Vagina (tissue), 2 donors: ENCODE data around the gene C16orf54. TPM values are rescaled to one million over a fixed set of nuclear protein-coding genes. Genes with fewer than 3 reads are reported as not detected.
"Not testable (repeated sequence)": the region's sequence is repeated elsewhere in the genome, so short reads cannot be mapped to it uniquely, and the experiment has no call there.

Experiments
- DNase-seq, 2 donors: peaks; one replicate each; pipeline ENCODE4 v3.0.0-alpha.2; 2017; ENCODE audit errors: extremely low spot score in 2 of 2
- H3K27ac ChIP-seq: fragments of 200-600 bp; sonication (generic); one replicate; pipeline ENCODE4 v1.5.1; 2019
- H3K27me3 ChIP-seq: fragments of 200-600 bp; sonication (generic); one replicate; pipeline ENCODE4 v1.5.1; 2019
- H3K36me3 ChIP-seq, 2 donors: fragments of 200-600 bp; sonication (generic); one replicate each; pipeline ENCODE4 v1.5.1; 2017 to 2019
- H3K4me1 ChIP-seq: fragments of 200-600 bp; sonication (generic); one replicate; pipeline ENCODE4 v1.5.1; 2019
- H3K4me3 ChIP-seq, 2 donors: fragments of 200-600 bp; sonication (generic); 1 replicate in 1 of 2; 2 replicates in 1 of 2; pipeline ENCODE4 v1.5.1; 2016 to 2019
- H3K9me3 ChIP-seq: fragments of 200-600 bp; sonication (generic); one replicate; pipeline ENCODE4 v1.5.1; 2019
- CTCF ChIP-seq, 3 experiments: fragments of 450-650 bp in 2 of 3; fragments of 200-600 bp in 1 of 3; sonication (generic) in 1 of 3; IDR thresholded peaks; one replicate each; pipeline ENCODE4 v1.5.1; 2017 to 2019; ENCODE audit warnings: antibody characterized with exemption in 3 of 3, mild to moderate bottlenecking in 2 of 3, moderate library complexity in 2 of 3
- POLR2A ChIP-seq, 2 donors: fragments of 450-650 bp; IDR thresholded peaks; one replicate each; pipeline ENCODE4 v1.6.1; 2017; ENCODE audit warnings: antibody characterized with exemption in 2 of 2, mild to moderate bottlenecking in 2 of 2, moderate library complexity in 2 of 2
- POLR2AphosphoS5 ChIP-seq, 2 donors: sonication (generic); formaldehyde crosslinking; IDR thresholded peaks; one replicate each; pipeline ENCODE4 v1.9.0; 2017; ENCODE audit warnings: antibody characterized with exemption in 2 of 2, mild to moderate bottlenecking in 2 of 2, low read depth in 1 of 2; ENCODE audit not compliant: insufficient read depth in 1 of 2
- intact Hi-C: fragments of 100-400 bp; cut with DNase I; formaldehyde crosslinking; loops from one replicate; pipeline ENCODE4 v1.15.1; 2023
- total RNA-seq: library from RNA; depleted of rRNA; stranded (reverse); fragments of >200 nt; gene quantifications from one replicate; pipeline ENCODE4 v1.2.3, GENCODE V29; 2016

C16orf54 gene
- total RNA-seq, 1 donor from 2014 or later: 3.2 TPM

DNA sequence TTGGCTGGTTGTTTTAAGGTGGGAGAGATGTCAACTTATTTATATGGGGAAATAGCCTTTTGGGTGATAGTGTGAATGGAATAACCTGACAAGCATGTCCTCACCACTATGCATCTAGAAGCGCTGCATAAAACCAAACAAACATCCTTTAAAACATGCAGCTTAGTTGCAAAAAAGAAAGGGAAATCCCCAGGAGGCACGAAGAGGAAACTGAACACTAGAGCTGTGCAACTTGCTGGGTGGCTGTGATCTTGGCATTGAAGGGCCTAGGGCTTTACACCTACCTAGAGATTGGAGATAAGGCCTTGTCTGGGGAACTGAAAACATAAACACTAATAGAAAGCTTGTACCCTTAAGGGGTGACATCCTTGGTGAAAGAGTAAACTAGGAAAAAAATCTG is 7.3 kb downstream of the C16orf54 start:
- TF ChIP-seq POLR2AphosphoS5 (IDR thresholded peaks at IDR 0.05; ENCODE audit: insufficient read depth in 1 of 2, low read depth in 1 of 2) (no peak), POLR2A (IDR thresholded peaks at IDR 0.05) (no peak), CTCF (IDR thresholded peaks at IDR 0.05) (no peak)
- Histone ChIP-seq H3K27ac (no peak overlapping the region), H3K36me3 (no peaks in the 10 kb centered on the region), H3K9me3 (no peaks in the 10 kb centered on the region), H3K4me1 (no peaks in the 10 kb centered on the region), H3K27me3 (no peaks in the 10 kb centered on the region), H3K4me3 (no peak overlapping the region)
- intact Hi-C loops: no loop called here
- DNase-seq: no peak

GRCh38 chr16:29737713-29738112 is 8.1 kb downstream of the C16orf54 start:
- intact Hi-C loops: no loop called here
- no peak overlapping the region for H3K4me3 ChIP-seq
- no peaks in the 10 kb centered on the region for H3K4me1 ChIP-seq
- H3K9me3 ChIP-seq: no peaks in the 10 kb centered on the region
- no peaks in the 10 kb centered on the region for H3K36me3 ChIP-seq
- no peak for DNase-seq
- TF ChIP-seq POLR2A (IDR thresholded peaks at IDR 0.05) (no peak), POLR2AphosphoS5 (IDR thresholded peaks at IDR 0.05; ENCODE audit: insufficient read depth in 1 of 2, low read depth in 1 of 2) (no peak), CTCF (IDR thresholded peaks at IDR 0.05) (no peak)
- H3K27ac ChIP-seq: no peak overlapping the region
- no peaks in the 10 kb centered on the region for H3K27me3 ChIP-seq

- H3K36me3 ChIP-seq: no peaks in the 10 kb centered on the region
- TF ChIP-seq POLR2A (IDR thresholded peaks at IDR 0.05) (no peak), POLR2AphosphoS5 (IDR thresholded peaks at IDR 0.05; ENCODE audit: insufficient read depth in 1 of 2, low read depth in 1 of 2) (no peak), CTCF (IDR thresholded peaks at IDR 0.05) (no peak)
- H3K9me3 ChIP-seq: no peaks in the 10 kb centered on the region
- H3K27me3 ChIP-seq: no peaks in the 10 kb centered on the region
- intact Hi-C loops: no loop called here
- H3K27ac ChIP-seq: no peak overlapping the region
- DNase-seq: no peak
- H3K4me3 ChIP-seq: no peak overlapping the region
- no peaks in the 10 kb centered on the region for H3K4me1 ChIP-seq
Measured at GRCh38 chr16:29736764-29737163, 9.0 kb downstream of the C16orf54 start.

DNA sequence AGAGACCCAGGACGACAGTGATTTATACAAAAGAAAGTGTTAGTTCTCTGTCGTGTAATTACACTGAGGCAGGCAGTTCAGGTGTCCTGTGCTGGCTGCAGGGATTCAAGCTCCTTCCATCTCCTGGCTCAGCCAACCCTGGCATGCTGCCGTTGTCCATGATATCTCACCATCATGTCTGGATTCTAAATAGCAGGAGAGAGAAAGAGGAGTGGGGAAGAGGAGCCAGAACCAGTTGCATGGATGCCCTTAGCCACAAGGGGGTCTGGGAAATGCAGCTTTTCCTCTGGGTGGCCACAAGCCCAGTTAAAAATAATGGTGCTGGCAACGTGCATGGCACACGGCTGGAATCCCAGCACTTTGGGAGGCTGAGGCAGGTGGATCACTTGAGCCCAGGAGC is 9.7 kb downstream of the C16orf54 start:
- H3K36me3 ChIP-seq: no peaks in the 10 kb centered on the region
- H3K4me3 ChIP-seq: no peak overlapping the region
- no peaks in the 10 kb centered on the region for H3K9me3 ChIP-seq
- DNase-seq: no peak
- H3K27ac ChIP-seq: no peak overlapping the region
- no peaks in the 10 kb centered on the region for H3K4me1 ChIP-seq
- intact Hi-C loops: no loop called here
- TF ChIP-seq POLR2A (IDR thresholded peaks at IDR 0.05): no peak
- TF ChIP-seq POLR2AphosphoS5 (IDR thresholded peaks at IDR 0.05; ENCODE audit: insufficient read depth in 1 of 2, low read depth in 1 of 2): no peak
- TF ChIP-seq CTCF (IDR thresholded peaks at IDR 0.05): no peak
- no peaks in the 10 kb centered on the region for H3K27me3 ChIP-seq

DNA sequence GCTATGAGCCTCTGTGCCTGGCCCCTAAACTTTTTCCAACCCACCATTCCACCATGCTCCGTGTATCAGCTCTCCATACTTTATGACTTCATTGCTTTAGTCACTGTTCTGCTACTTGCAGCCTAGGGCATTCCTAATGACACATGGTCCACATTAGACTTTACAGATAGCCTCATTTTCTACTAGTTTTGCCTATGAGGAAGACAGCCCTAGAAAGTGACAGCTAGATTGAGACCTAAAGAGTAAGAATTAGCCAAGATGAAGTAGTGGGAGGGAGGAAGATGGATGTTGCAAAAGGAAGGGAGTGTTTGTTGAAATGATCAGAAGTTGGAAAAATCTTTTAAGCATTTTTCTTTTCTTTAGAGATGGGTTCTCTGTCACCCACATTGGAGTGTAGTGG is 11.0 kb downstream of the C16orf54 start:
- Histone ChIP-seq H3K9me3 (no peaks in the 10 kb centered on the region), H3K4me3 (no peak overlapping the region), H3K27me3 (no peaks in the 10 kb centered on the region), H3K27ac (no peak overlapping the region), H3K4me1 (no peaks in the 10 kb centered on the region), H3K36me3 (no peaks in the 10 kb centered on the region)
- DNase-seq: no peak
- no peak for TF ChIP-seq POLR2AphosphoS5 (IDR thresholded peaks at IDR 0.05; ENCODE audit: insufficient read depth in 1 of 2, low read depth in 1 of 2)
- no peak for TF ChIP-seq POLR2A (IDR thresholded peaks at IDR 0.05)
- TF ChIP-seq CTCF (IDR thresholded peaks at IDR 0.05): no peak
- intact Hi-C loops: no loop called here

DNA sequence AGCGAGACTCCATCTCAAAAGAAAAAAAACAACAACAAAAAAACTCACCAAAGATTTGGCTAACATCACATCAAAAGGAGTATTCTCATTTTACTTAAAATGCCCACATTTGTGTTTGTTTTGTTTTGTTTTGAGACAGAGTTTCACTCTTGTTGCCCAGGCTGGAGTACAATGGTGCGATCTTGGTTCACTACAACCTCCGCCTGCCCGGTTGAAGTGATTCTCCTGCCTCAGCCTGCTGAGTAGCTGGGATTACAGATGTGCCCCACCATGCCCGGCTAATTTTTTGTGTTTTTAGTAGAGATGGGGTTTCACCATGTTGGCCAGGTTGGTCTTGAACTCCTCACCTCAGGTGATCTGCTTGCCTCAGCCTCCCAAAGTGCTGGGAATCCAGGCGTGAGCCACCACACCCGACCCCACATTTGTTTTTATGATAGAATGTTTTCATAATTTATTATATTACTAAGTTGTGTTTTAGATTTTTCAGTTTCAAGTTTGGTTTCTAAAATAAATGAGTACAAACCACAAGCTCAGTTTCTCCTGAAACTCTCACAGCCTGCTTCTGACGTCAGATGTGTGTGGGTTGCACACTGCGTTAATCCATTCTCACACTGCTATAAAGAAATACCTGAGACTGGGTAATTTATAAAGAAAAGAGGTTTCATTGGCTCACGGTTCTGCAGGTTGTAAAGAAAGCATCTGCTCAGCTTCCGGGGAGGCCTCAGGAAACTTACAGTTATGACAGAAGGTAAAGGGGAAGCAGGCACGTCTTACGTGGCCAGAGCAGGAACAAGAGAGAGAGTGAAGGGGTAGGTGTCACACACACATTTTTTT is 13.8 kb downstream of the C16orf54 start:
- intact Hi-C loops, H3K9me3 ChIP-seq, H3K27me3 ChIP-seq, H3K4me3 ChIP-seq, H3K36me3 ChIP-seq, H3K27ac ChIP-seq, H3K4me1 ChIP-seq, DNase-seq: not testable (repeated sequence)
